Measurements from ENCODE around the gene GAL3ST2.
"Not testable (repeated sequence)": the region's sequence is repeated elsewhere in the genome, so short reads cannot be mapped to it uniquely, and the experiment has no call there.

Gene GAL3ST2

DNA sequence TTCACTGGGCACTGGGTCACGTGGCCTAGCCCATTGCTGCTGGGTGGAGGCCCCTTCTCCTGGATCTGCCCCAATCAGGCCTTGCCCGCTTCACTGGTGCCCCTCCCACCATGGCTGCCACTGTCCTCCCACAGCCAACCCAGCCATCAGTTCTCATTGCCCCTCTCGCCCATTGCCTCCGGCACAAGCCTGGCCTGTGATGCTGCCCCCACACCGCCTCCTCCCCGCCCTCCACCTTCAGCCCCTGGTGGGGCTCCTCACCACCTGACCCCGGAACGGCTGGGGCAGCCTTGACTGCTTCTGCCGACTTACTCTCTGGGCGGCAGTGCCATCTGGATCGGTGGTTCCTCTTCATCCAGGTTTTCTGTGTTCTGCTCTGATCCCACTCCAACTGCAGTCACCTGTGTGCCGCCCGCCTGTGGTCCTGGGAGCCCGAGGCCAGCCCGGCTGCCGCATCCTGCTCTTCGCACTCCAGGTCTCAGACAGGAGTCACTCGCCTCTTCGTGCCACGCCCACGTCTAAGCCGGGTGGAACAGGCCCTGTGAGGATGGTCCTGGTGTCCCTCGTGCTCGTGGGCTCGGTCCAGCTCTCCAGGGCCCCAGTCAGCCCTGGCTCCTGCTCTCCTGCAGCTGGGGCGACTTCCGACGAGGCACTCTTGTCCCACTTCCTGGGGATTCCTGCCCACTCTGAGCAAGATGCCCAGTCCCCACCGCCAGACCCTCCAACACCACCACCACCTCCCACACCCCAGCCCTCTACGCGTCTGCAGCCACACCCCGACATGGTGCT lies 28.0 kb upstream of the GAL3ST2 start:
- DNase-seq, result no peak

GRCh38 chr2:241750076-241750840 lies 26.4 kb upstream of the GAL3ST2 start:
- no peak for DNase-seq

DNA sequence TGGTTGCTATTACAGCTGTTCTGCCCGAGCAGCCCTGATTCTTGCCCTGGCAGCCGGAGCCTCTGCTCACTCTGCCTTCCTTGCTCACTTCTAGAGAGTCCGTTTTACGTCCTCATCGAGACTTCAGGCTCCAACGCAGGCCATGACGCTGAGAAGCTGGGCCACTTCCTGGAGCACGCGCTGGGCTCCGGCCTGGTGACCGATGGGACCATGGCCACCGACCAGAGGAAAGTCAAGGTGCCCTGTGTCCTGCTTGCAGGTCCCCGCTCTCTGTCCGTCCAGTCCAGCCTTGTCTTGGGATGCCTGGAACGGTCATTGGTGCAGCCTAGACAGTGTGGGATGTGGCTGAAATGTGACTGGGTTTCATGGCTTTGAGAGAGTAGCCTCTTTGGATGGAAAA lies 25.5 kb upstream of the GAL3ST2 start:
- no peak for DNase-seq

DNA sequence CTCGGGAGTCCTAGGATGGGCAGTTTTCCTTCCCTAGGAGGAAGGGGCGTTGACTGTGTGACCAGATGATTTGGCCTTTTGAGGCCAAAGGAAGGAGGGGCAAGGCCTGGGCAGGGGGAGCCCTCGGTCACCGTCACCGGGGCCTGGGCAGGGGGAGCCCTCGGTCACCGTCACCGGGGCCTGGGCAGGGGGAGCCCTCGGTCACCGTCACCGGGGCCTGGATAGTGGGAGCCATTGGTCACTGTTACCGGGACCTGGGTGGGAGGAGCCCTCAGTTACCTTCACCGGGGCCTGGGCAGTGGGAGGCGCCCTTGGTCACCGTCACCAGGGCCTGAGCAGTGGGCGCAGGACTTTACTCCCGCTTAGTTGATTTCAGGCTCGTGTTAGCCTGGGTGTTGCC lies 24.8 kb upstream of the GAL3ST2 start:
- no peak for DNase-seq

DNA sequence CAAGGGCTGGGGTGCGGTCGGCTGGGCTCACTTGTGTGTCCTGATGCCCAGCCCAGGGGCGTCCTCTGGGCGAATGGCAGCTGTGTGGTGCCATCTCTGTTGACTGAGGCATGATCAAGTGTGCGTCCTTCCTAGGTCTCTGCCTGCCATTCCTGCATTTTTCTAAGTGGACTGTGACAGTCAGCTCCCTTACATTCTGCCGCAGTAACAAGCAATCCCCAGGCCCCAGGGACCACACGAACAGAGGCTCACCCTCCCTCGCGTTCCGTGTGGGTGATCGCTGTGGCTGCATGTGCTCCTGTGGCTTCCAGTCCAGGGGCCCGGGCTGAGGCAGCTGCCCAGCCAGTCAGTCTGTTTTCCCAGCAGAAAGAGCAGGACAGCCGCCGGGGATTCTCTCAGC lies 24.4 kb upstream of the GAL3ST2 start:
- DNase-seq, result no peak

GRCh38 chr2:241752689-241753276 lies 23.8 kb upstream of the GAL3ST2 start:
- DNase-seq, result no peak

DNA sequence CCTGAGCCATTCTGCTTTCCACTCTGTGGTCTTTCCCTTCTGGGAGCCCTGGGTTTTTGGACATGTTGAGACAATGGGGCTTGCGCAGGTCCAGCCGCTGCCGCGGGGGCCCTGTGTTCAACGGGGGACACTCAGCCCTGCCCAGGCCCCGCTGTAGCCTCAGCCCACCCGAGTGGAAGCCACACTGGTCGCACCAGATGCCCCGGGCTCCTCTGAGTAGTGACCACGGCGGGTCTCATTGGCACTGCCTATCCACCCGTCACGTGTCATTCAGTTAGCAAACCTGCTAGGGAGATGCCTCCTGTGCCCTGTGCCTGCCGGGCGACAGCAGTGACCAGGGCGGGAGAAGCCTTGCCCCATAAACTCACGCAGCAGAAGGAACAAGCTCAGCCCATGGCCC lies 23.1 kb upstream of the GAL3ST2 start:
- DNase-seq, result no peak

GRCh38 chr2:241754042-241754441 lies 22.6 kb upstream of the GAL3ST2 start:
- no peak for DNase-seq

DNA sequence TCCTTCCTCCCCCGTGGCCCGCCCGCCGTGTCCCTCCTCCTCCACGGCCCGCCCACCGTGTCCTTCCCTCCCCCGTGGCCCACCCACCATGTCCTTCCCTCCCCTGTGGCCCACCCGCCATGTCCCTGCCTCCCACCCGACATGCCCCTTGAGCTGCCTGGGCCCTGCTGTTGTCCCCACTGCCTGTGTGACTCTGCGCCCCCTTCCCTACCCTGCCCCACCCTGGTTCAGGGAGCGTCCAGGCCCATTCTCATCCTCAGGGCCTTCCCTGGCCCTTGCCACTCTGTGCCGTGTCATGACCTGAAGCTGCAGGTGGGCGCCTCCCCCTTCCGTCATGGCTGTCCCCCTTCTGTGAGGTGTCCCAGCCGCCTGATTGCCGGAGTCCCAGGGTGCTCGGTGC lies 21.5 kb upstream of the GAL3ST2 start:
- no peak for DNase-seq

DNA sequence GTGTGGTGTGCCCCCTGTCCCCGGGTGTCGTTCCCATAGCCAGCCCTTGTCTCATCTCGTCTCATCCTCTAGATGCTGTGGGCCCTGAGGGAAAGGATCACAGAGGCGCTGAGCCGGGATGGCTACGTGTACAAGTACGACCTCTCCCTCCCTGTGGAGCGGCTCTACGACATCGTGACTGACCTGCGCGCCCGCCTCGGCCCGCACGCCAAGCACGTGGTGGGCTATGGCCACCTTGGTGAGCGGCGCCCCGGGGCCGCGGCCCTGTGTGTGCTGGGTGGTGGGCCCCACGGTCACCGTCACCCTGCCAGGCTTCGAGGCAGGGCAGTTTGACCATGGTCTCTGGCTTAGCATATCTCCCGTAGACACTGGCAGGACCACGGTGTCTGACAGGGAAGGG lies 20.8 kb upstream of the GAL3ST2 start:
- no peak for DNase-seq

DNA sequence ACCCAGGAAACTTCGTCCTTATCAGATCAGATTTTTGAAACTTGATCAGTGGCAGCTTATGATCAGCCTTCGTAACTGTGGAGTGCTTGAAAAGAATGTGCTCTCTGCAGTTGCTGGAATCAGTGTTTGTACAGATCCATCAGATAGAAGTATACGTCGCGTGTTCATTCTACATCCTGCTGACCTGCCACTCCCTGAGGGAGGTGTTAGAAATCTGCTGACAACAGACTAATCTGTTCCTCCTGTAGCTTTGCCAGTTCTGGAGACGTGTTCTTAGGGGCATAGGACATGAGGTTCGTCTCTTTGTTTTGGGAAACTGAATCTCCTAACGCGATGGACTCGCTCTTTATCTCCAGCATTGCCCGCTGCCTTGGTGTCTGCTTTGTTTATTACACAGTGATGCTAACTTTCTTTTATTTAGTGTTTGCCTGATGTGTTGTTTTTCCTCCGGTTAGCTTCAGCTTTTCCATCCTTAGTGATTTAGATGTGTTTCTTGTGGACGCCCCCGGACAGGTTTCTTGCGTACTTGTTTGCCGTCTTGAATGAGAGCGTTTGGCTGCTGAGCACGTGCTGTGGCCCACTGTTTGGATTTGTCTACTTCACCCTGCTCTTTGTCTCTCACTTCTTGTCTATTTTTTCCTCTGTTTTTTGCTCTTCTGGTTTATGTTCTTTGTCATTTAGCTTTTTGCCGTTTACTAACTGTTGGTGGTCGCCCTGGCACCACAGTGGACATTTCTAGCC lies 17.4 kb upstream of the GAL3ST2 start:
- DNase-seq, result no peak

GRCh38 chr2:241759893-241760292 lies 16.7 kb upstream of the GAL3ST2 start:
- DNase-seq, result not testable (repeated sequence)

- no peak for DNase-seq
Measured at GRCh38 chr2:241760301-241760771, 16.3 kb upstream of the GAL3ST2 start.

DNA sequence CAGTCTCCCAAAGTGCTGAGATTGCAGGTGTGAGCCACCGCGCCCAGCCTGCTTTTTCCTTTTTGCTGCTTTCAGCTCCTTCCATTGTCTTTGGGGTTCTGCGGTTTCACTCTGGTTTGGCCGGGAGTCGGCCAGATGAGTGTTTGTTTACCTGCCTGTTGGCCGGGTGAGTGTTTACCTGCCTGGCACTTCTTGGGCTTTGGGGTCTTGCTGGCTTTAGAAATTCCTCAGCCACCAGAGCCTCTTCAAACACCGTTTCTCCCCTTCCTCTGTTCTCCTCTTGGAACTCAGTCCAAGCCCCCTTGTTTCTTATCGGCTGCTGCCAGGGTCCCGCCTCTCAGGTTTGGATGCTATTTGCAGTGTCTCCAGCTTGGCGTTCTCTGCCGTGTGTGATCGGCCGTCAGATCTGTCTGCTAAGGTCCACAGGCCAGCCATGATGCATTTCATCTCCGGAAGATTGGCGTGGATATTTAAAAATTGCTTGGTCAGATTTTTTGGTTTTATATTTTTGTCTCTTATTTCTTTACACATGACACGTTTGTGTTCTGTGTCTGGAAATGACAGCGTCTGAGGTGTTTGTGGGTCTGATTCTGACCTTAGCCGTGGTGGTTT lies 14.2 kb upstream of the GAL3ST2 start:
- no peak for DNase-seq

DNA sequence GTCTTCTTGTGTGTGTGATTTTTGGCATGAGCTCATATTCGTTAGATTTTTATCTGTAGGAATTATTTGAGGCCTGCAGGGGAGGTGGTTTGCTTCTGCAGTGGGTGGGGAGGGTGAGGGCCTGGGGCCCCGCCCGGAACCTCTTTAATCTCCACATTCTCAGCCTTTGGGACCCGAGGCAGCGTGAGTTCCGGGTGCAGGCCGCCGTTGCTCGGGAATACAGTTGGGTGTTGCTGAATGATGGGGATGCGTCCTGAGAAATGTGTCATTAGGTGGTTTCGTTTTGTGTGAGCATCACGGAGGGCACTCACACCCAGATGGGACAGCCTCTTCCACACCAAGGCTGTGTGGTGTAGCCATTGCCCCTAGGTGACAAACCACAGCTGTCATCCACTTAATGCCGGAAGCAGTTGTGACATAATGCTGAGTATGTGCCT lies 13.7 kb upstream of the GAL3ST2 start:
- DNase-seq, result no peak

GRCh38 chr2:241763551-241764274 lies 12.9 kb upstream of the GAL3ST2 start:
- DNase-seq, result peak in 2 of 3 donors; percentile 13 to 27

DNA sequence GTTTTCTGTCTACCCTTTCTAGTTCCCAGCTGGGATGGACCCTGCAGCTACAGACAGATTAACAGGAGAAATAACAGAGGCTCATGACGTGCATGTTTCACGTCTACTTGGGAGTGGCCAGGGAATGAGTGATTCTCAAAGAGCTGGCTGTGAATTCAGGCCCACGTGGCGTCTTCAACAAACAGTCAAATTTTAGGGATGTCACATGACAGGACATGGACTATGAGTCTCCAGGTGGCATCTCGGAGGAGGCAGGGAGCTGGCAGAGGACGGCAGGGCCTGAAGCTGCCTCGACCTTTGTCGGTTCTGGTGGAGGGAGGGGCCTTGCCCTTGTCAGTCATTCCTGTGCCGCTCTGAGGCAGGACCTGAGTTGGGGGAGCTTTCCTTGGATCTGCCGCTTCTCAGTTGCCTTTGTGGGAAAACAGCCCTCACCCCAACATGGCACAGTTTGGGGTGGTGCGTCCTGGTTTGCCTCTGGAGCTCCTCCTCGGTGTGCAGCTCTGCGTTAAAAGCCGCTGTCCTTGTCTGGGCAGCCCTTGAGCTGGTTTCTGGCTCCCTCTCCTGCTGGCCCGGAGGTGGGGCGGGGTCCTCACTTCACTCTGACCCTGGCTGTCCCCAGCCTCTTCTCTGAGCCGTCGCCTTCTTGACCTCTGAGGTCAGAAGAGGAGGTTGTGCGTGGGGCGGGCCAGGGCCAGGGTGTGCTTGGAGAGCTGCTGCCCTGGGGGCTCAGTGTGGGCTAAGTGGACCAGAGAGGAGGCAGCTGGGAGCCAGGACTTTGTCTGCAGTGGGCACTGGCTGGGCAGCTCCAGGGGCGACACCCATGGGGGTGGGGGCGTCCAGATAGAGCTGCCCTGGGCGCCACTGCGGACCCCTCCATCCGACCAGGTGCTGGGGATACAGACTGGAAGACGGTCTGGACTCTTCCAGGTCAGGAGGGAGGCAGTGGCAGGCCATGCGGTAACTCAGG lies 12.1 kb upstream of the GAL3ST2 start:
- no peak for DNase-seq

DNA sequence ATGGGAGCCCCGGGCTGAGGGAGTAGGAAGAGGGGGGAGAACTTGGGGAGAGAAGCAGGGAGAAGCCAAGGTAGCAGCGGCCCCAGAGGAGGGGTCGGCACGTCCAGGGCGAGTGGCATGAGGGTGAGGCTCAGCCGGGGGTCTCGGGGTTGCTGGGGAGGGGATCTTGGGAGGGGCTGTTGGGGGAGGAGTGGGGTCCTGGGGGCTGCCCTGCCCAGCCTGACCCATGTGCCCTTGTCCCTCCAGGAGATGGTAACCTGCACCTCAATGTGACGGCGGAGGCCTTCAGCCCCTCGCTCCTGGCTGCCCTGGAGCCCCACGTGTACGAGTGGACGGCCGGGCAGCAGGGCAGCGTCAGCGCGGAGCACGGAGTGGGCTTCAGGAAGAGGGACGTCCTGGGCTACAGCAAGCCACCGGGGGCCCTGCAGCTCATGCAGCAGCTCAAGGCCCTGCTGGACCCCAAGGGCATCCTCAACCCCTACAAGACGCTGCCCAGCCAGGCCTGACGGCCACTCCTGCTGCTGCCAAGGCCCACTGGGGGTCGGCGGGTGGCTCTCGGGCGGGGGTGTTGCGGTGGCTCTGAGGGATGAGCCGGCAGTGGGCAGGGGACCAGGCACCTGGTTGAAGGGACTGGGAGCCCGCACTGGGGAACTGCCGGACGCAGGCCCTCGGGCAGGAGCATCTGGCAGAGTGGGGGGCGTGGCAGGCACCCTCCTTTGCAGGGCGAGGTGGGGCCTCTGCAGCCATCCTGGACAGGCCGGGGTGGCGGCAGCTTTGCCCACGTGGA lies 9.0 kb upstream of the GAL3ST2 start:
- DNase-seq, result no peak

- no peak for DNase-seq
Measured at GRCh38 chr2:241768251-241768711, 8.3 kb upstream of the GAL3ST2 start.

- no peak for DNase-seq
Measured at GRCh38 chr2:241768850-241769249, 7.8 kb upstream of the GAL3ST2 start.
